ENCODE data around the gene KIAA1586. TPM values are rescaled to one million over a fixed set of nuclear protein-coding genes. Genes with fewer than 3 reads are reported as not detected.
"Not testable (repeated sequence)": the region's sequence is repeated elsewhere in the genome, so short reads cannot be mapped to it uniquely, and the experiment has no call there.

KIAA1586 gene
- total RNA-seq, 1 donor from 2014 or later, result 13.3 TPM

- H3K9me3 Mint-ChIP-seq, result no peaks in the 10 kb centered on the region
- H3K27ac Mint-ChIP-seq, result no peak overlapping the region
- H3K4me3 Mint-ChIP-seq, result no peak overlapping the region
- peaks cover 21% of the 10 kb centered on the region for H3K36me3 Mint-ChIP-seq (ENCODE audit: low read depth)
- H3K27me3 Mint-ChIP-seq, result no peaks in the 10 kb centered on the region
- intact Hi-C loops (cut with micrococcal nuclease), result no loop called here
- DNase-seq, result no peak
- peaks cover 6% of the 10 kb centered on the region for H3K4me1 Mint-ChIP-seq
These were observed 22.7 kb downstream of the KIAA1586 start for GRCh38 chr6:57069228-57069627.

GRCh38 chr6:57069920-57070331 lies 23.4 kb downstream of the KIAA1586 start:
- no peaks in the 10 kb centered on the region for H3K9me3 Mint-ChIP-seq
- no peak for DNase-seq
- peaks cover 3% of the 10 kb centered on the region for H3K4me1 Mint-ChIP-seq
- peaks cover 18% of the 10 kb centered on the region for H3K36me3 Mint-ChIP-seq (ENCODE audit: low read depth)
- H3K27ac Mint-ChIP-seq, result no peak overlapping the region
- intact Hi-C loops (cut with micrococcal nuclease), result no loop called here
- H3K4me3 Mint-ChIP-seq, result no peak overlapping the region
- H3K27me3 Mint-ChIP-seq, result no peaks in the 10 kb centered on the region

- no peak for DNase-seq
- H3K9me3 Mint-ChIP-seq, result no peaks in the 10 kb centered on the region
- intact Hi-C loops (cut with micrococcal nuclease), result no loop called here
- H3K4me1 Mint-ChIP-seq, result no peaks in the 10 kb centered on the region
- H3K36me3 Mint-ChIP-seq (ENCODE audit: low read depth), result peaks cover 9% of the 10 kb centered on the region
- no peaks in the 10 kb centered on the region for H3K27me3 Mint-ChIP-seq
- H3K27ac Mint-ChIP-seq, result no peak overlapping the region
- H3K4me3 Mint-ChIP-seq, result no peak overlapping the region
These were observed 25.6 kb downstream of the KIAA1586 start for GRCh38 chr6:57072108-57072507.

- no peak overlapping the region for H3K4me3 Mint-ChIP-seq
- peaks cover 3% of the 10 kb centered on the region for H3K4me1 Mint-ChIP-seq
- no peak overlapping the region for H3K27ac Mint-ChIP-seq
- no peak for DNase-seq
- H3K36me3 Mint-ChIP-seq (ENCODE audit: low read depth), result peaks cover 8% of the 10 kb centered on the region
- intact Hi-C loops (cut with micrococcal nuclease), result no loop called here
- H3K27me3 Mint-ChIP-seq, result no peaks in the 10 kb centered on the region
- no peaks in the 10 kb centered on the region for H3K9me3 Mint-ChIP-seq
These were observed 27.9 kb downstream of the KIAA1586 start for GRCh38 chr6:57074383-57074782.

GRCh38 chr6:57075092-57075491 lies 28.6 kb downstream of the KIAA1586 start:
- Mint-ChIP-seq H3K36me3 (ENCODE audit: low read depth) (peaks cover 8% of the 10 kb centered on the region), H3K27me3 (no peaks in the 10 kb centered on the region), H3K9me3 (peaks cover 1% of the 10 kb centered on the region), H3K4me1 (peaks cover 3% of the 10 kb centered on the region), H3K27ac (no peak overlapping the region), H3K4me3 (no peak overlapping the region)
- no peak for DNase-seq
- intact Hi-C loops (cut with micrococcal nuclease), result no loop called here

- intact Hi-C loops (cut with micrococcal nuclease), result no loop called here
- H3K4me3 Mint-ChIP-seq, result no peak overlapping the region
These were observed 32.2 kb downstream of the KIAA1586 start for GRCh38 chr6:57078531-57079207.

GRCh38 chr6:57085471-57085870 lies 39.0 kb downstream of the KIAA1586 start:
- Mint-ChIP-seq H3K4me3 (no peak overlapping the region), H3K27me3 (no peaks in the 10 kb centered on the region), H3K4me1 (peaks cover 5% of the 10 kb centered on the region), H3K27ac (no peak overlapping the region), H3K36me3 (ENCODE audit: low read depth) (peaks cover 2% of the 10 kb centered on the region), H3K9me3 (peaks cover 2% of the 10 kb centered on the region)
- no peak for DNase-seq
- intact Hi-C loops (cut with micrococcal nuclease), result loop anchor here (5.0 kb wide), 1 partner anchor 128 kb away; the partner anchor contains the start of gene BEND6

More at GRCh38 chr6:57078531-57079207, 32.2 kb downstream of the KIAA1586 start:
- Mint-ChIP-seq H3K4me1 (peaks cover 3% of the 10 kb centered on the region), H3K27ac (no peak overlapping the region), H3K9me3 (peaks cover 7% of the 10 kb centered on the region), H3K27me3 (no peaks in the 10 kb centered on the region), H3K36me3 (ENCODE audit: low read depth) (peaks cover 12% of the 10 kb centered on the region)
- no peak for DNase-seq

- H3K4me1 Mint-ChIP-seq, result peaks cover 10% of the 10 kb centered on the region
- peaks cover 6% of the 10 kb centered on the region for H3K36me3 Mint-ChIP-seq (ENCODE audit: low read depth)
- no peaks in the 10 kb centered on the region for H3K9me3 Mint-ChIP-seq
- no peak for DNase-seq
- no peak overlapping the region for H3K27ac Mint-ChIP-seq
- intact Hi-C loops (cut with micrococcal nuclease), result loop anchor here (5.0 kb wide), 1 partner anchor 130 kb away; the partner anchor contains the start of gene BEND6
- H3K4me3 Mint-ChIP-seq, result no peak overlapping the region
- no peaks in the 10 kb centered on the region for H3K27me3 Mint-ChIP-seq
These were observed 40.4 kb downstream of the KIAA1586 start for GRCh38 chr6:57086843-57087242.

GRCh38 chr6:57087916-57088315 lies 41.4 kb downstream of the KIAA1586 start:
- no peaks in the 10 kb centered on the region for H3K27me3 Mint-ChIP-seq
- H3K36me3 Mint-ChIP-seq (ENCODE audit: low read depth), result peaks cover 12% of the 10 kb centered on the region
- H3K27ac Mint-ChIP-seq, result no peak overlapping the region
- H3K4me1 Mint-ChIP-seq, result peaks cover 18% of the 10 kb centered on the region
- DNase-seq, result no peak
- H3K9me3 Mint-ChIP-seq, result no peaks in the 10 kb centered on the region
- intact Hi-C loops (cut with micrococcal nuclease), result loop anchor here (5.0 kb wide), 1 partner anchor 131 kb away; the partner anchor contains the start of gene BEND6
- H3K4me3 Mint-ChIP-seq, result no peak overlapping the region

- H3K27me3 Mint-ChIP-seq, result no peaks in the 10 kb centered on the region
- intact Hi-C loops (cut with micrococcal nuclease), result loop anchor here (1.0 to 5.0 kb wide), 5 partner anchors 43 to 228 kb away; partner anchors contain the start of genes BAG2, BEND6, KIAA1586 and PRIM2
- H3K27ac Mint-ChIP-seq, result peak overlapping the region; percentile 70
- peak overlapping the region; percentile 70 for H3K4me3 Mint-ChIP-seq
- H3K4me1 Mint-ChIP-seq, result peaks cover 27% of the 10 kb centered on the region
- peaks cover 17% of the 10 kb centered on the region for H3K36me3 Mint-ChIP-seq (ENCODE audit: low read depth)
- DNase-seq, result no peak
- H3K9me3 Mint-ChIP-seq, result no peaks in the 10 kb centered on the region
These were observed 42.8 kb downstream of the KIAA1586 start for GRCh38 chr6:57089265-57089664.

GRCh38 chr6:57089687-57090457 lies 43.4 kb downstream of the KIAA1586 start, which contains the start of gene ZNF451:
ZNF451 (plus strand) TSS chr6:57090188; CDS start chr6:57090254, 66 bp downstream.
- peak within 1 kb of the TSS; percentile 70 for H3K4me3 Mint-ChIP-seq
- peak within 1 kb of the TSS; percentile 70 for H3K27ac Mint-ChIP-seq
- no peaks in the 10 kb centered on the region for H3K9me3 Mint-ChIP-seq
- no peaks in the 10 kb centered on the region for H3K27me3 Mint-ChIP-seq
- intact Hi-C loops (cut with micrococcal nuclease), result loop anchor here (1.0 to 5.0 kb wide), 6 partner anchors 44 to 227 kb away; partner anchors contain the start of genes BAG2, BEND6, KIAA1586 and PRIM2
- peaks cover 17% of the 10 kb centered on the region for H3K36me3 Mint-ChIP-seq (ENCODE audit: low read depth)
- peak; percentile 99 for DNase-seq
- H3K4me1 Mint-ChIP-seq, result peaks cover 27% of the 10 kb centered on the region

GRCh38 chr6:57090458-57091067 lies 44.1 kb downstream of the KIAA1586 start:
- intact Hi-C loops (cut with micrococcal nuclease), result loop anchor here (1.0 kb wide), 1 partner anchor 132 kb away; the partner anchor contains the start of gene RAB23
- Mint-ChIP-seq H3K4me3 (peak overlapping the region; percentile 70), H3K4me1 (peaks cover 28% of the 10 kb centered on the region), H3K36me3 (ENCODE audit: low read depth) (peaks cover 20% of the 10 kb centered on the region)
- H3K27me3 Mint-ChIP-seq, H3K27ac Mint-ChIP-seq, H3K9me3 Mint-ChIP-seq, DNase-seq: not testable (repeated sequence)

GRCh38 chr6:57091375-57091774 lies 44.9 kb downstream of the KIAA1586 start:
- H3K27me3 Mint-ChIP-seq; DNase-seq; intact Hi-C loops (cut with micrococcal nuclease); H3K9me3 Mint-ChIP-seq: not testable (repeated sequence)
- Mint-ChIP-seq H3K36me3 (ENCODE audit: low read depth) (peaks cover 23% of the 10 kb centered on the region), H3K27ac (peak overlapping the region; percentile 52), H3K4me3 (peak overlapping the region; percentile 71), H3K4me1 (peaks cover 29% of the 10 kb centered on the region)
